ENCODE results near the gene GPHN. TPM values are rescaled to one million over a fixed set of nuclear protein-coding genes. Genes with fewer than 3 reads are reported as not detected.

GPHN gene
- total and polyA plus RNA-seq, 10 of the 15 experiments (the other 5 are each of a cell fraction or from before 2014, with no cell fraction given), result 22.3 to 48.8 (median 33.1) TPM

DNA sequence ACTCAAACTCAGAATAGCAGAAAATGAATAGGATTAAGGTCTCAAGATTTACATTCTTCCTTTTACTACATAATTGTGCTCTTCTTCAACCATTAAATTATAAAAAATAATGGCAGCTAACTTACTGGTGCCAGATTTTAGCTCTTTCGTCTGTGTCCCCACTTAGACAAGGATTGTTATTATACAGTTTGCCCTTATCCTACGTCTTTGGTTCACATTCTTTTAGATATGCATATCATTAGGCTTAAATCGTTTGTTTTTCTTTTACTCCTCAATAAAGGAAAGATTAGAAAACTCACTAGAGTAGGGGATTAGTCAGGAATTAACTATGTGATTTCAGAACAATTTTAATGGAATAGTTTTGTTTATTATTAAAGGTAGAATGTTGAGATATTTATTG, 551.6 kb downstream of the GPHN start:
- ChIA-PET RAD21 (ENCODE audit: unreplicated experiment) (no interaction called here), CTCF (no interaction called here), POLR2A (no interaction called here), SMC1A (ENCODE audit: uncharacterized antibody, unreplicated experiment) (no interaction called here)
- Histone ChIP-seq H3K4me3 (no peak overlapping the region), H3K9ac (ENCODE audit: control insufficient read depth, insufficient read depth, low read length) (no peak overlapping the region), H3K9me3 (replicated peaks; ENCODE audit: control insufficient read depth, insufficient read depth, low read length) (no peaks in the 10 kb centered on the region; the same call in 2 of the 3 replicates), H3K27ac (ENCODE audit: control insufficient read depth, insufficient read depth) (no peak overlapping the region), H2AFZ (ENCODE audit: control insufficient read depth, low read depth, low read length) (no peak overlapping the region), H3K79me2 (ENCODE audit: control insufficient read depth, insufficient read depth, low read length) (no peaks in the 10 kb centered on the region), H3K36me3 (ENCODE audit: control insufficient read depth in 2 of 2, insufficient read depth in 2 of 2, low read length in 1 of 2) (no peaks in the 10 kb centered on the region), H3K27me3 (replicated peaks in 1 of 2; ENCODE audit: control insufficient read depth in 2 of 2, insufficient read depth in 2 of 2, low read length in 1 of 2) (no peaks in the 10 kb centered on the region), H3K4me1 (ENCODE audit: control insufficient read depth, insufficient read depth, low read length) (no peaks in the 10 kb centered on the region), H4K20me1 (ENCODE audit: control insufficient read depth, insufficient read depth) (no peaks in the 10 kb centered on the region), H3K4me2 (ENCODE audit: control insufficient read depth, insufficient read depth) (no peak overlapping the region)
- no peak for FAIRE-seq
- in situ Hi-C loops (cut with MboI), result no loop called here
- 82% methylated on average over 3 of the region's 3 CpGs for WGBS (ENCODE audit: insufficient coverage, insufficient replicate concordance, low lambda C conversion rate, missing lambda C conversion rate)
- no peak for ATAC-seq
- no TSS peak for BruUV-seq (replicated peaks)
- TF ChIP-seq CREB1 (IDR thresholded peaks at IDR 0.05; ENCODE audit: low read depth), result no peak
- no peak for TF ChIP-seq MEF2A (IDR thresholded peaks at IDR 0.05; ENCODE audit: insufficient read depth, low read depth, low read length)
- TF ChIP-seq ZNF24 (IDR thresholded peaks at IDR 0.05), result no peak
- no peak for TF ChIP-seq FOS (IDR thresholded peaks at IDR 0.05; ENCODE audit: borderline replicate concordance, extremely low read depth, insufficient read length)
- TF ChIP-seq, protein P1, sequence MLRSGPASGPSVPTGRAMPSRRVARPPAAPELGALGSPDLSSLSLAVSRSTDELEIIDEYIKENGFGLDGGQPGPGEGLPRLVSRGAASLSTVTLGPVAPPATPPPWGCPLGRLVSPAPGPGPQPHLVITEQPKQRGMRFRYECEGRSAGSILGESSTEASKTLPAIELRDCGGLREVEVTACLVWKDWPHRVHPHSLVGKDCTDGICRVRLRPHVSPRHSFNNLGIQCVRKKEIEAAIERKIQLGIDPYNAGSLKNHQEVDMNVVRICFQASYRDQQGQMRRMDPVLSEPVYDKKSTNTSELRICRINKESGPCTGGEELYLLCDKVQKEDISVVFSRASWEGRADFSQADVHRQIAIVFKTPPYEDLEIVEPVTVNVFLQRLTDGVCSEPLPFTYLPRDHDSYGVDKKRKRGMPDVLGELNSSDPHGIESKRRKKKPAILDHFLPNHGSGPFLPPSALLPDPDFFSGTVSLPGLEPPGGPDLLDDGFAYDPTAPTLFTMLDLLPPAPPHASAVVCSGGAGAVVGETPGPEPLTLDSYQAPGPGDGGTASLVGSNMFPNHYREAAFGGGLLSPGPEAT (IDR thresholded peaks at IDR 0.05; ENCODE audit: low read depth), result no peak
- no peak for TF ChIP-seq MEF2B (IDR thresholded peaks at IDR 0.05; ENCODE audit: partially characterized antibody, poor library complexity, severe bottlenecking)
- TF ChIP-seq POLR2A (IDR thresholded peaks at IDR 0.05; ENCODE audit: low read depth, low read length), result no peak
- TF ChIP-seq TAF1 (IDR thresholded peaks at IDR 0.05; ENCODE audit: borderline replicate concordance, low read depth, low read length), result no peak
- TF ChIP-seq, protein P2, sequence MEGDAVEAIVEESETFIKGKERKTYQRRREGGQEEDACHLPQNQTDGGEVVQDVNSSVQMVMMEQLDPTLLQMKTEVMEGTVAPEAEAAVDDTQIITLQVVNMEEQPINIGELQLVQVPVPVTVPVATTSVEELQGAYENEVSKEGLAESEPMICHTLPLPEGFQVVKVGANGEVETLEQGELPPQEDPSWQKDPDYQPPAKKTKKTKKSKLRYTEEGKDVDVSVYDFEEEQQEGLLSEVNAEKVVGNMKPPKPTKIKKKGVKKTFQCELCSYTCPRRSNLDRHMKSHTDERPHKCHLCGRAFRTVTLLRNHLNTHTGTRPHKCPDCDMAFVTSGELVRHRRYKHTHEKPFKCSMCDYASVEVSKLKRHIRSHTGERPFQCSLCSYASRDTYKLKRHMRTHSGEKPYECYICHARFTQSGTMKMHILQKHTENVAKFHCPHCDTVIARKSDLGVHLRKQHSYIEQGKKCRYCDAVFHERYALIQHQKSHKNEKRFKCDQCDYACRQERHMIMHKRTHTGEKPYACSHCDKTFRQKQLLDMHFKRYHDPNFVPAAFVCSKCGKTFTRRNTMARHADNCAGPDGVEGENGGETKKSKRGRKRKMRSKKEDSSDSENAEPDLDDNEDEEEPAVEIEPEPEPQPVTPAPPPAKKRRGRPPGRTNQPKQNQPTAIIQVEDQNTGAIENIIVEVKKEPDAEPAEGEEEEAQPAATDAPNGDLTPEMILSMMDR (IDR thresholded peaks at IDR 0.05 in 2 of 3, conservative IDR thresholded peaks at IDR 0.05 in 1 of 3; ENCODE audit: control insufficient read depth in 2 of 3, extremely low read depth in 1 of 3, insufficient read depth in 1 of 3, low read depth in 3 of 3, low read length in 3 of 3), result no peak
- TF ChIP-seq CBX3 (IDR thresholded peaks at IDR 0.05; ENCODE audit: borderline replicate concordance, low read depth), result no peak
- TF ChIP-seq SMARCA5 (IDR thresholded peaks at IDR 0.05), result no peak
- no peak for TF ChIP-seq ESRRA (IDR thresholded peaks at IDR 0.05; ENCODE audit: low read length)
- no peak for TF ChIP-seq HDAC2 (IDR thresholded peaks at IDR 0.05)
- no peak for TF ChIP-seq MXI1 (IDR thresholded peaks at IDR 0.05; ENCODE audit: low read depth, low read length)
- TF ChIP-seq, protein P3, sequence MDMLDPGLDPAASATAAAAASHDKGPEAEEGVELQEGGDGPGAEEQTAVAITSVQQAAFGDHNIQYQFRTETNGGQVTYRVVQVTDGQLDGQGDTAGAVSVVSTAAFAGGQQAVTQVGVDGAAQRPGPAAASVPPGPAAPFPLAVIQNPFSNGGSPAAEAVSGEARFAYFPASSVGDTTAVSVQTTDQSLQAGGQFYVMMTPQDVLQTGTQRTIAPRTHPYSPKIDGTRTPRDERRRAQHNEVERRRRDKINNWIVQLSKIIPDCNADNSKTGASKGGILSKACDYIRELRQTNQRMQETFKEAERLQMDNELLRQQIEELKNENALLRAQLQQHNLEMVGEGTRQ (IDR thresholded peaks at IDR 0.05; ENCODE audit: borderline replicate concordance, low read depth, low read length), result no peak
- TF ChIP-seq PAX5 (IDR thresholded peaks at IDR 0.05; ENCODE audit: borderline replicate concordance, low read depth, low read length), result no peak
- TF ChIP-seq, protein P4, sequence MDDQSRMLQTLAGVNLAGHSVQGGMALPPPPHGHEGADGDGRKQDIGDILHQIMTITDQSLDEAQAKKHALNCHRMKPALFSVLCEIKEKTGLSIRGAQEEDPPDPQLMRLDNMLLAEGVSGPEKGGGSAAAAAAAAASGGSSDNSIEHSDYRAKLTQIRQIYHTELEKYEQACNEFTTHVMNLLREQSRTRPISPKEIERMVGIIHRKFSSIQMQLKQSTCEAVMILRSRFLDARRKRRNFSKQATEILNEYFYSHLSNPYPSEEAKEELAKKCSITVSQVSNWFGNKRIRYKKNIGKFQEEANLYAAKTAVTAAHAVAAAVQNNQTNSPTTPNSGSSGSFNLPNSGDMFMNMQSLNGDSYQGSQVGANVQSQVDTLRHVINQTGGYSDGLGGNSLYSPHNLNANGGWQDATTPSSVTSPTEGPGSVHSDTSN (IDR thresholded peaks at IDR 0.05; ENCODE audit: insufficient replicate concordance, low read depth, low read length), result no peak
- no peak for DNase-seq (ENCODE audit: low read depth, low spot score)
- intact Hi-C loops (cut with micrococcal nuclease; ENCODE audit: unreplicated experiment), result no loop called here
